Lower leg skin (tissue), 4 donors: ENCODE results near the gene THRSP. TPM values are rescaled to one million over a fixed set of nuclear protein-coding genes. Genes with fewer than 3 reads are reported as not detected.

Experiments
- DNase-seq, 2 donors: peaks; one replicate each; pipeline ENCODE4 v3.0.0-alpha.2; 2019; ENCODE audit warnings: low spot score in 2 of 2
- H3K4me3 ChIP-seq: fragments of 200-600 bp; sonication (generic); 2 replicates; pipeline ENCODE4 v1.5.1; 2017; ENCODE audit warnings: mild to moderate bottlenecking, low read depth; ENCODE audit not compliant: poor library complexity, severe bottlenecking
- POLR2A ChIP-seq, 2 donors: fragments of 450-650 bp; IDR thresholded peaks; one replicate each; pipeline ENCODE4 v1.6.1; 2016 to 2017; ENCODE audit warnings: antibody characterized with exemption in 2 of 2, mild to moderate bottlenecking in 1 of 2, moderate library complexity in 1 of 2
- WGBS, 2 donors: methylation state at CpG; one replicate each; pipeline ENCODE4 v1.1.5; 2018; 5-methylcytosine and 5-hydroxymethylcytosine counted together
- intact Hi-C: fragments of 100-400 bp; cut with DNase I; formaldehyde crosslinking; loops from one replicate; pipeline ENCODE4 v1.15.0; 2023; ENCODE audit warnings: low total_unique reads
- total RNA-seq, 4 donors: library from RNA; depleted of rRNA; stranded (reverse); fragments of >200 nt; gene quantifications; one replicate each; pipeline ENCODE4 v1.1.0, GENCODE V29; 2016
- TF ChIP-seq, protein P1 (sequence below), 3 donors: fragments of 450-650 bp; IDR thresholded peaks; one replicate each; pipeline ENCODE4 v1.5.1; 2016; ENCODE audit warnings: antibody characterized with exemption in 3 of 3, mild to moderate bottlenecking in 3 of 3, moderate library complexity in 2 of 3

Gene THRSP
- total RNA-seq, 4 donors from 2014 or later = 0.30 to 115 (median 39.2) TPM

DNA sequence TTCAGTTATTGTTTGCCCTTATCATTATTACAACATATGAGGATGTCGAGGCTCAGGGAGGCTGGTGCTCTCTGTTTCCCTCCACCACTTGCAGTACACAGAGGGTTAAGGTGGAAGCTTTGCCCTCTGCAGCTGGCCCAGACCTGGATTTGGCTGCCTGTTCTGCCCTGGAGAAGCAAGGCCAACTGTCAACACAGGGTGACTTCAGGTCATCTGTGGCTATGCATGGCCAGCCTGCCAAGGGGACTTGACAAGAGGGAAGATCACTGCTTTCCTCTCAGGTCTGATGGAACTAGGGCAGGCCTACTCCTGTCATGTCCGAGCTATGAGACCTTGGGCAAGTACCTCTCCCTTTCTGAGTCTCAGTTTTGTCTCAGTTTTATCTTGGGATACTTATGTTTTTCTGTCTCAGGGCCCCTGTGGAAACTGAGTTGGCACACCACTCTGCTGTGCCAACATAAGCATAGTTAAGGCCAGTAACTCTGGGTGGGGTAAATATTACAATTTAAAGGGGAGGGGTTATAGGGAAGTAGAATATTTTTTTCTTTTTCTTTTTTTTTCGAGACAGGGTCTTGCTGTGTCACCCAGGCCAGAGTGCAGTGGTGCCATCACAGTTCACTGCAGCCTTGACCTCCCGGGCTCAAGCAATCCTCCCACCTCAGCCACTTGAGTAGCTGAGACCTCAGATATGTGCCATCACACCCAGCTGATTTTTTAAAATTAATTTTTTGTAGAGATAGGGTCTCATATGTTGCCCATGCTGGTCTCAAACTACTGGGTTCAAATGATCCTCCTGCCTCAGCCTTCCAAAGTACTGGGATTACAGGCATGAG is 2.4 kb upstream of the THRSP start:
- TF ChIP-seq, protein P1, sequence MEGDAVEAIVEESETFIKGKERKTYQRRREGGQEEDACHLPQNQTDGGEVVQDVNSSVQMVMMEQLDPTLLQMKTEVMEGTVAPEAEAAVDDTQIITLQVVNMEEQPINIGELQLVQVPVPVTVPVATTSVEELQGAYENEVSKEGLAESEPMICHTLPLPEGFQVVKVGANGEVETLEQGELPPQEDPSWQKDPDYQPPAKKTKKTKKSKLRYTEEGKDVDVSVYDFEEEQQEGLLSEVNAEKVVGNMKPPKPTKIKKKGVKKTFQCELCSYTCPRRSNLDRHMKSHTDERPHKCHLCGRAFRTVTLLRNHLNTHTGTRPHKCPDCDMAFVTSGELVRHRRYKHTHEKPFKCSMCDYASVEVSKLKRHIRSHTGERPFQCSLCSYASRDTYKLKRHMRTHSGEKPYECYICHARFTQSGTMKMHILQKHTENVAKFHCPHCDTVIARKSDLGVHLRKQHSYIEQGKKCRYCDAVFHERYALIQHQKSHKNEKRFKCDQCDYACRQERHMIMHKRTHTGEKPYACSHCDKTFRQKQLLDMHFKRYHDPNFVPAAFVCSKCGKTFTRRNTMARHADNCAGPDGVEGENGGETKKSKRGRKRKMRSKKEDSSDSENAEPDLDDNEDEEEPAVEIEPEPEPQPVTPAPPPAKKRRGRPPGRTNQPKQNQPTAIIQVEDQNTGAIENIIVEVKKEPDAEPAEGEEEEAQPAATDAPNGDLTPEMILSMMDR (IDR thresholded peaks at IDR 0.05) = no peak
- no peak for TF ChIP-seq POLR2A (IDR thresholded peaks at IDR 0.05)
- intact Hi-C loops = no loop called here
- 69 to 70% methylated on average over 4 of the region's 4 CpGs for WGBS, 2 donors
- no peak for DNase-seq
- no peak overlapping the region for H3K4me3 ChIP-seq

DNA sequence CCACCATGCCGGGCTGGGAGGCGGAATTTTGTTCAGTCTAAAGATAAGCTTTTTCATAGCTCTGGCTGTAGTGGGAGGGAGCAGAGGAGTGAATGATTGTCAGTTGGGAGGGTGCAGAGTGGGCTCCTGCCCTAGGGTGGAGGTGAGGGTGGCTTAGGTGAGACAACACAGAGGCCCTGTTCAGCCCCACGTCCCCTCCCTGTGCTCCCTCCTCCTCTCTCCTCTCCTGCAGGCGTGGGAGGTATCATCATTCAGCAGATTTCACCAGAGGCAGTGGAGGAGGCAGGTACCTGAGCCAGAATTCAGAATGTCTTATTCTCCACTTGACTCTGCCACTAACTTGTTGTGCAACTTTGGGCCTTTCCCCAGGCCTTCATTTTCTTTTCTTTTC is 1.7 kb upstream of the THRSP start:
- no peak overlapping the region for H3K4me3 ChIP-seq
- no peak for DNase-seq
- WGBS, 2 donors = 39 to 40% methylated on average over 4 of the region's 4 CpGs
- TF ChIP-seq POLR2A (IDR thresholded peaks at IDR 0.05) = no peak
- TF ChIP-seq, protein P1 (IDR thresholded peaks at IDR 0.05) = no peak
- intact Hi-C loops = no loop called here

DNA sequence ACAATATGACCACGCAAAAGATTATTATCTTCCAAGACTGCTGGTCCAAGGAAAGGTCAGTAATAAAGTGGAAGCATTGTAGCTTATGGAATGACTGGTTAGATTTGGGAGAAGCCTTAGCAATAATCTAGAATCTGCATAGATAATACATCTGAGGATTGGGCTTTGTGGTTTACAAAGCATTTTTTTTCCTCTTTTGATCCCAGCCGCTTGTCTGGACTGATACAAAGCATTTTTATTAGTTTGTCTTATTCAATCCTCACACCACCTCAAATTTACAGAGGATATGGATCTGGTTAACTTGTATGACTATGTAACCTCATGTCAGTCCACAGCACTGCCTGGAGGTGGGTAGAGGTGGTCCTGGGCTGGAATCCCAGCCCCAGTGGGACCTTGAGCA is 990 bp upstream of the THRSP start:
- H3K4me3 ChIP-seq = no peak overlapping the region
- intact Hi-C loops = no loop called here
- TF ChIP-seq POLR2A (IDR thresholded peaks at IDR 0.05) = no peak
- TF ChIP-seq, protein P1 (IDR thresholded peaks at IDR 0.05) = no peak
- 81 to 82% methylated on average over 2 of the region's 2 CpGs for WGBS, 2 donors
- DNase-seq = no peak

DNA sequence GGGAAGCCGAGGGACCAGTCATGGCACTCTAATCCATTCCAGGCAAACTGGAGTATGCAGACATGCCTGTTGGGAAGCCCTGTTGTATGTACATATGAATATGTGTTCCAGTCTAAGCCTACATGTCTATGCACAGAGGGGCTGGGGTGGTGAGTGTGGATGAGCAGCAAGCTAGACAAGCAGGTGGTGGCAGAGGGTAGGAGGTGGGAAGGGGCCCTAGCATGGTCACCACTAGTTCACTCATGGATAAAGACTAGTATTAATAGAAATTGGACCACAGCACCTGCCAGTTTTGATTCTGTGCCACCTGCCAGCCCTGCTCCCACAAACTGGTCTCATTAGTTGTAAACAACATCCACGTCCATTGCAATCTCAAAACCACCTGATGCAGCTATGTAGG is 1.5 kb downstream of the THRSP start:
- DNase-seq = no peak
- intact Hi-C loops = no loop called here
- H3K4me3 ChIP-seq = no peak overlapping the region
- TF ChIP-seq, protein P1 (IDR thresholded peaks at IDR 0.05) = no peak
- TF ChIP-seq POLR2A (IDR thresholded peaks at IDR 0.05) = no peak
- WGBS, 2 donors = 86 to 90% methylated on average over 2 of the region's 2 CpGs

DNA sequence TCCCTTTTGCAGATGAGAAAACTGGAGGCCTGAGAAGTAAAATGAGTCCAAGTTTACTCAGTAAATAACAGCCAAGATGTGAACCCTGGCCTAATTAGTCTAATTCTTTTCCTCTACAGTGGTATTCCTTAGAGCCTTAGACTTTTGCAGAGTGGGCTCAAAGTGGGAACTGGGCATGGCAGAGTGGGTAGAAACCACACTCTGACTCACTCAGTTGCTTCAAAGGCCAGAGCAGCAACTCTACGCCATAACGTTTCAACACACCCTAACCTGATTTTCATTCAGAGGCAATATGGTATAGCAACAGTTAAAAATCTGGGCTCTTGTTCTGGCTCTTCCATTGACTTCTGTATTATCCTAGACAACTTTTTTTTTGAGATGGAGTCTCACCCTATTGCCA is 2.8 kb downstream of the THRSP start:
- no peak overlapping the region for H3K4me3 ChIP-seq
- intact Hi-C loops = no loop called here
- no peak for TF ChIP-seq POLR2A (IDR thresholded peaks at IDR 0.05)
- TF ChIP-seq, protein P1 (IDR thresholded peaks at IDR 0.05) = no peak
- DNase-seq = no peak
- whole genome bisulfite sequencing, 2 donors = 53 to 71% methylated on average over 2 of the region's 2 CpGs

DNA sequence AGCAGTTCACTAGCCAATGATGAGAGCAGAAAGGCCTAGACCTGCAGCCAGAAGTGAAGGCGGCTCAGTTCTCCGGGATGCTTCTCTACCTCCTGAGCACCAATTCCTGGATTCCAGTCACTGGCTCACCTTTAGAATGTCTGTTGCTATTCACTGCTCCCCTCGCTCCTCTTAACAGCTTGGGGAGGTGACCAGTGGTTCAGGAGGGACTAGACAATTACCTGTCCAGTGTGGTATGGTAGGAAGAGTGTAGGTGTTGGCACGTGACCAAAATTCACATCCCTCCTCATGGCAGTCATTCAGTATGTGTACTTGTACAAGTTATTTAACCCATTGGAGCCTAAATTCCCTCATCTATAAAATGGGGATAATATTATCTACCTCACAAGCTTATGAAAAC is 4.0 kb downstream of the THRSP start:
- WGBS, 2 donors = 85 to 93% methylated on average over 4 of the region's 4 CpGs

More for the DNA sequence above, 4.0 kb downstream of the THRSP start:
- intact Hi-C loops = no loop called here
- TF ChIP-seq, protein P1 (IDR thresholded peaks at IDR 0.05) = no peak
- no peak for TF ChIP-seq POLR2A (IDR thresholded peaks at IDR 0.05)
- DNase-seq = no peak
- no peak overlapping the region for H3K4me3 ChIP-seq
